BLaER1 (cell line): ENCODE results near the gene ANKS1B.

ENCODE experiments used
- H3K27ac ChIP-seq: shearing (Covaris generic); formaldehyde crosslinking; 2 replicates; pipeline ENCODE4 v1.8.1; 2022
- H3K27me3 ChIP-seq: shearing (Covaris generic); formaldehyde crosslinking; 2 replicates; pipeline ENCODE4 v1.8.1; 2022
- H3K36me3 ChIP-seq: shearing (Covaris generic); formaldehyde crosslinking; 2 replicates; pipeline ENCODE4 v1.8.1; 2022
- H3K4me1 ChIP-seq: shearing (Covaris generic); formaldehyde crosslinking; 2 replicates; pipeline ENCODE4 v1.8.1; 2022
- H3K4me2 ChIP-seq: shearing (Covaris generic); formaldehyde crosslinking; 2 replicates; pipeline ENCODE4 v1.8.1; 2022
- H3K4me3 ChIP-seq: shearing (Covaris generic); formaldehyde crosslinking; 2 replicates; pipeline ENCODE4 v1.8.1; 2022
- H3K9ac ChIP-seq: shearing (Covaris generic); formaldehyde crosslinking; 2 replicates; pipeline ENCODE4 v1.8.1; 2022
- H3K9me3 ChIP-seq: shearing (Covaris generic); formaldehyde crosslinking; 2 replicates; pipeline ENCODE4 v1.8.1; 2022
- H4K20me1 ChIP-seq: shearing (Covaris generic); formaldehyde crosslinking; 2 replicates; pipeline ENCODE4 v1.8.1; 2022
- Cebpa-rat ChIP-seq: shearing (Covaris generic); IDR thresholded peaks from 2 replicates; pipeline ENCODE4 v1.8.1; 2022

ANKS1B gene

GRCh38 chr12:98738002-98738401 is 1246.7 kb downstream of the ANKS1B start:
- Histone ChIP-seq H3K27me3 (no peaks in the 10 kb centered on the region), H3K9ac (no peak overlapping the region), H3K4me3 (no peak overlapping the region), H4K20me1 (no peaks in the 10 kb centered on the region), H3K9me3 (no peaks in the 10 kb centered on the region), H3K4me1 (no peaks in the 10 kb centered on the region), H3K36me3 (peaks cover 67% of the 10 kb centered on the region), H3K4me2 (no peak overlapping the region), H3K27ac (no peak overlapping the region)
- no peak for TF ChIP-seq Cebpa-rat

GRCh38 chr12:98737322-98737712 is 1247.4 kb downstream of the ANKS1B start:
- H3K4me3 ChIP-seq = no peak overlapping the region
- H4K20me1 ChIP-seq = no peaks in the 10 kb centered on the region
- no peaks in the 10 kb centered on the region for H3K9me3 ChIP-seq
- H3K36me3 ChIP-seq = peaks cover 67% of the 10 kb centered on the region
- H3K4me1 ChIP-seq = no peaks in the 10 kb centered on the region
- no peaks in the 10 kb centered on the region for H3K27me3 ChIP-seq
- no peak overlapping the region for H3K27ac ChIP-seq
- H3K9ac ChIP-seq = no peak overlapping the region
- no peak overlapping the region for H3K4me2 ChIP-seq
- TF ChIP-seq Cebpa-rat = no peak

- Histone ChIP-seq H3K9me3 (no peaks in the 10 kb centered on the region), H3K27me3 (no peaks in the 10 kb centered on the region), H3K27ac (no peak overlapping the region), H3K4me1 (no peaks in the 10 kb centered on the region), H4K20me1 (no peaks in the 10 kb centered on the region), H3K9ac (no peak overlapping the region), H3K36me3 (peaks cover 67% of the 10 kb centered on the region), H3K4me2 (no peak overlapping the region), H3K4me3 (no peak overlapping the region)
- no peak for TF ChIP-seq Cebpa-rat
These were observed 1248.1 kb downstream of the ANKS1B start for GRCh38 chr12:98736352-98737321.

- no peak overlapping the region for H3K9ac ChIP-seq
- H3K27me3 ChIP-seq = no peaks in the 10 kb centered on the region
- no peak overlapping the region for H3K4me2 ChIP-seq
- no peak for TF ChIP-seq Cebpa-rat
- H3K36me3 ChIP-seq = peaks cover 69% of the 10 kb centered on the region
- H3K4me1 ChIP-seq = no peaks in the 10 kb centered on the region
- no peaks in the 10 kb centered on the region for H4K20me1 ChIP-seq
- no peak overlapping the region for H3K27ac ChIP-seq
- no peaks in the 10 kb centered on the region for H3K9me3 ChIP-seq
- H3K4me3 ChIP-seq = no peak overlapping the region
These were observed 1248.9 kb downstream of the ANKS1B start for GRCh38 chr12:98735821-98736220.

GRCh38 chr12:98733667-98734350 is 1250.9 kb downstream of the ANKS1B start:
- TF ChIP-seq Cebpa-rat = no peak
- H4K20me1 ChIP-seq = no peaks in the 10 kb centered on the region

GRCh38 chr12:98730412-98730811 is 1254.3 kb downstream of the ANKS1B start:
- no peaks in the 10 kb centered on the region for H3K9me3 ChIP-seq
- no peak overlapping the region for H3K4me2 ChIP-seq
- H3K36me3 ChIP-seq = peaks cover 80% of the 10 kb centered on the region
- H4K20me1 ChIP-seq = no peaks in the 10 kb centered on the region
- TF ChIP-seq Cebpa-rat = no peak
- no peak overlapping the region for H3K9ac ChIP-seq
- no peaks in the 10 kb centered on the region for H3K27me3 ChIP-seq
- H3K27ac ChIP-seq = no peak overlapping the region
- H3K4me1 ChIP-seq = no peaks in the 10 kb centered on the region
- no peak overlapping the region for H3K4me3 ChIP-seq

More at GRCh38 chr12:98733667-98734350, 1250.9 kb downstream of the ANKS1B start:
- H3K4me3 ChIP-seq = no peak overlapping the region
- H3K27me3 ChIP-seq = no peaks in the 10 kb centered on the region
- no peaks in the 10 kb centered on the region for H3K4me1 ChIP-seq
- no peaks in the 10 kb centered on the region for H3K9me3 ChIP-seq
- H3K36me3 ChIP-seq = peaks cover 73% of the 10 kb centered on the region
- H3K4me2 ChIP-seq = no peak overlapping the region
- H3K27ac ChIP-seq = no peak overlapping the region
- H3K9ac ChIP-seq = no peak overlapping the region

GRCh38 chr12:98727196-98727595 is 1257.5 kb downstream of the ANKS1B start:
- H3K4me2 ChIP-seq = no peak overlapping the region
- H3K9ac ChIP-seq = no peak overlapping the region
- no peaks in the 10 kb centered on the region for H3K27me3 ChIP-seq
- H3K4me3 ChIP-seq = no peak overlapping the region
- H4K20me1 ChIP-seq = no peaks in the 10 kb centered on the region
- H3K36me3 ChIP-seq = peaks cover 79% of the 10 kb centered on the region
- H3K27ac ChIP-seq = no peak overlapping the region
- H3K4me1 ChIP-seq = no peaks in the 10 kb centered on the region
- TF ChIP-seq Cebpa-rat = no peak
- H3K9me3 ChIP-seq = no peaks in the 10 kb centered on the region

GRCh38 chr12:98725476-98726247 is 1259.1 kb downstream of the ANKS1B start:
- no peaks in the 10 kb centered on the region for H3K4me1 ChIP-seq
- peaks cover 71% of the 10 kb centered on the region for H3K36me3 ChIP-seq

GRCh38 chr12:98724384-98725155 is 1260.2 kb downstream of the ANKS1B start:
- no peak overlapping the region for H3K27ac ChIP-seq
- H3K4me2 ChIP-seq = no peak overlapping the region
- H3K9me3 ChIP-seq = no peaks in the 10 kb centered on the region
- no peaks in the 10 kb centered on the region for H3K27me3 ChIP-seq
- TF ChIP-seq Cebpa-rat = no peak
- no peak overlapping the region for H3K9ac ChIP-seq
- H3K4me1 ChIP-seq = peaks cover 10% of the 10 kb centered on the region
- H3K36me3 ChIP-seq = peaks cover 63% of the 10 kb centered on the region
- H3K4me3 ChIP-seq = no peak overlapping the region
- H4K20me1 ChIP-seq = no peaks in the 10 kb centered on the region

More at GRCh38 chr12:98725476-98726247, 1259.1 kb downstream of the ANKS1B start:
- no peaks in the 10 kb centered on the region for H3K9me3 ChIP-seq
- no peak overlapping the region for H3K4me3 ChIP-seq
- H3K9ac ChIP-seq = no peak overlapping the region
- no peaks in the 10 kb centered on the region for H3K27me3 ChIP-seq
- H3K4me2 ChIP-seq = no peak overlapping the region
- H4K20me1 ChIP-seq = no peaks in the 10 kb centered on the region
- no peak overlapping the region for H3K27ac ChIP-seq
- no peak for TF ChIP-seq Cebpa-rat
